ENCODE data around the gene TBX15.

- TF ChIP-seq, protein P1, sequence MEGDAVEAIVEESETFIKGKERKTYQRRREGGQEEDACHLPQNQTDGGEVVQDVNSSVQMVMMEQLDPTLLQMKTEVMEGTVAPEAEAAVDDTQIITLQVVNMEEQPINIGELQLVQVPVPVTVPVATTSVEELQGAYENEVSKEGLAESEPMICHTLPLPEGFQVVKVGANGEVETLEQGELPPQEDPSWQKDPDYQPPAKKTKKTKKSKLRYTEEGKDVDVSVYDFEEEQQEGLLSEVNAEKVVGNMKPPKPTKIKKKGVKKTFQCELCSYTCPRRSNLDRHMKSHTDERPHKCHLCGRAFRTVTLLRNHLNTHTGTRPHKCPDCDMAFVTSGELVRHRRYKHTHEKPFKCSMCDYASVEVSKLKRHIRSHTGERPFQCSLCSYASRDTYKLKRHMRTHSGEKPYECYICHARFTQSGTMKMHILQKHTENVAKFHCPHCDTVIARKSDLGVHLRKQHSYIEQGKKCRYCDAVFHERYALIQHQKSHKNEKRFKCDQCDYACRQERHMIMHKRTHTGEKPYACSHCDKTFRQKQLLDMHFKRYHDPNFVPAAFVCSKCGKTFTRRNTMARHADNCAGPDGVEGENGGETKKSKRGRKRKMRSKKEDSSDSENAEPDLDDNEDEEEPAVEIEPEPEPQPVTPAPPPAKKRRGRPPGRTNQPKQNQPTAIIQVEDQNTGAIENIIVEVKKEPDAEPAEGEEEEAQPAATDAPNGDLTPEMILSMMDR (IDR thresholded peaks at IDR 0.05), result no peak
- no peak for TF ChIP-seq POLR2A (IDR thresholded peaks at IDR 0.05)
Observed at GRCh38 chr1:118905671-118906070, 82.5 kb downstream of the TBX15 start.
